Spleen (tissue), 11 donors: Measurements from ENCODE around the gene DST. TPM values are rescaled to one million over a fixed set of nuclear protein-coding genes. Genes with fewer than 3 reads are reported as not detected.

Source experiments
- DNase-seq: peaks from one replicate; pipeline ENCODE4 v3.0.0-alpha.2; 2020
- H3K27ac ChIP-seq, 8 donors: fragments of 200-600 bp; sonication (generic) in 7 of 8; 1 replicate in 4 of 8; 2 replicates in 4 of 8; pipeline versions ENCODE4 v1.5.0 to v1.8.0; 2016 to 2021; ENCODE audit warnings: inconsistent platforms in 4 of 8, mild to moderate bottlenecking in 4 of 8, moderate library complexity in 1 of 8
- H3K27me3 ChIP-seq, 7 donors: fragments of 200-600 bp; sonication (generic) in 6 of 7; replicated peaks in 1 of 7; 1 replicate in 4 of 7; 2 replicates in 3 of 7; pipeline versions ENCODE4 v1.5.0 to v1.8.0; 2016 to 2021; ENCODE audit warnings: inconsistent platforms in 3 of 7, mild to moderate bottlenecking in 1 of 7
- H3K36me3 ChIP-seq, 6 donors: fragments of 200-600 bp; sonication (generic) in 5 of 6; 1 replicate in 4 of 6; 2 replicates in 2 of 6; pipeline versions ENCODE4 v1.5.0 to v1.8.0; 2016 to 2021; ENCODE audit warnings: inconsistent platforms in 2 of 6
- H3K4me1 ChIP-seq, 6 donors: fragments of 200-600 bp; sonication (generic) in 5 of 6; 1 replicate in 3 of 6; 2 replicates in 3 of 6; pipeline versions ENCODE4 v1.5.0 to v1.8.0; 2016 to 2021; ENCODE audit warnings: inconsistent platforms in 3 of 6
- H3K4me3 ChIP-seq, 8 donors: fragments of 200-600 bp; sonication (generic) in 7 of 8; 1 replicate in 4 of 8; 2 replicates in 4 of 8; pipeline versions ENCODE4 v1.5.0 to v1.8.0; 2016 to 2021; ENCODE audit warnings: inconsistent platforms in 4 of 8, mild to moderate bottlenecking in 4 of 8, moderate library complexity in 2 of 8
- H3K9me3 ChIP-seq, 8 donors: fragments of 200-600 bp; sonication (generic) in 7 of 8; 1 replicate in 4 of 8; 2 replicates in 4 of 8; pipeline versions ENCODE4 v1.5.0 to v1.8.0; 2016 to 2021; ENCODE audit warnings: inconsistent platforms in 4 of 8
- CTCF ChIP-seq, 11 experiments: fragments of 200-600 bp in 7 of 11; fragments of 450-650 bp in 4 of 11; sonication (generic) in 4 of 11; IDR thresholded peaks in 8 of 11; conservative IDR thresholded peaks in 3 of 11; 1 replicate in 7 of 11; 2 replicates in 4 of 11; pipeline versions ENCODE4 v1.4.0 to v1.8.0; 2016 to 2021; ENCODE audit warnings: antibody characterized with exemption in 11 of 11, inconsistent platforms in 4 of 11, mild to moderate bottlenecking in 1 of 11
- POLR2A ChIP-seq, 3 donors: fragments of 450-650 bp; IDR thresholded peaks; one replicate each; pipeline ENCODE4 v1.5.1; 2017; ENCODE audit warnings: antibody characterized with exemption in 3 of 3, mild to moderate bottlenecking in 1 of 3
- POLR2AphosphoS5 ChIP-seq, 3 donors: sonication (generic); formaldehyde crosslinking; IDR thresholded peaks; one replicate each; pipeline ENCODE4 v1.5.1; 2017; ENCODE audit warnings: antibody characterized with exemption in 3 of 3
- WGBS, 5 donors: extraction: QIAGEN DNeasy Blood & Tissue Kit in 3 of 5; methylation state at CpG; one replicate each; pipeline versions ENCODE4 v1.1.5 to v1.1.7; 2013 to 2018; 5-methylcytosine and 5-hydroxymethylcytosine counted together
- intact Hi-C: fragments of 100-400 bp; cut with DNase I; formaldehyde crosslinking; loops from one replicate; pipeline ENCODE4 v1.15.0; 2023; ENCODE audit warnings: low total_unique reads
- polyA plus RNA-seq, 3 donors: library from polyadenylated mRNA; stranded (reverse); fragments of 200-250 nt; gene quantifications; one replicate each; pipeline ENCODE4 v1.2.1, GENCODE V29; 2013
- total RNA-seq, 7 donors: library from RNA; depleted of rRNA in 3 of 7; stranded (reverse); fragments of >200 nt in 3 of 7; fragmentation: NEBNext Ultra II Directional in 4 of 7; extraction: Animal tissue kit (Norgen Biotek cat#: 25700) in 4 of 7; gene quantifications; one replicate each; pipeline versions ENCODE4 v1.1.0 to v1.2.1, GENCODE V29; 2016 to 2021
- donor health status: healthy with polysubstance abuse.
- donor health status: DM: no; HTN: no; CAD: no; lungs with moderate emphysema.
- donor health status: DM: no; HTN: no; CAD: no.
- donor health status: Bipolar disorder and iron deficiency.
- donor health status: healthy.
- donor health status: DM: no; HTN: no; CAD: no.
- donor health status: DM: yes; HTN: yes; CAD: no.

DST gene
- total and polyA plus RNA-seq, 10 donors: 16.5 to 236 (median 156) TPM

GRCh38 chr6:56690519-56691285, 48.0 kb upstream of the DST start:
- no peak for DNase-seq
- peak overlapping the region in 3 of 8 donors; percentile 11 to 51 (median 27) for H3K4me3 ChIP-seq
- 56 to 82% (median 69%) methylated on average over 4 of the region's 4 CpGs for WGBS, 5 donors

GRCh38 chr6:56689663-56690062, 47.0 kb upstream of the DST start:
- Histone ChIP-seq H3K27ac (peak overlapping the region in 4 of 8 donors; percentile 3 to 64 (median 34)), H3K36me3 (no peaks in the 10 kb centered on the region), H3K9me3 (no peaks in the 10 kb centered on the region), H3K4me3 (peak overlapping the region in 2 of 8 donors; percentile 1 to 51), H3K4me1 (peaks cover 0 to 23% (median 16%) of the 10 kb centered on the region in 6 donors), H3K27me3 (no peaks in the 10 kb centered on the region)
- intact Hi-C loops: loop anchor here (10.0 kb wide), 1 partner anchor 55 kb away; no protein-coding TSS in a partner anchor
- TF ChIP-seq POLR2A (IDR thresholded peaks at IDR 0.05) (no peak), CTCF (IDR thresholded peaks at IDR 0.05 in 8 of 11, conservative IDR thresholded peaks at IDR 0.05 in 3 of 11) (no peak), POLR2AphosphoS5 (IDR thresholded peaks at IDR 0.05) (no peak)
- WGBS, 5 donors: 78 to 96% (median 79%) methylated on average over 1 of the region's 1 CpG
- no peak for DNase-seq

More at GRCh38 chr6:56690519-56691285, 48.0 kb upstream of the DST start:
- Histone ChIP-seq H3K36me3 (no peaks in the 10 kb centered on the region), H3K27ac (peak overlapping the region in 4 of 8 donors; percentile 62 to 68 (median 64)), H3K27me3 (no peaks in the 10 kb centered on the region), H3K9me3 (no peaks in the 10 kb centered on the region), H3K4me1 (peaks cover 0 to 23% (median 16%) of the 10 kb centered on the region in 6 donors)
- TF ChIP-seq CTCF (IDR thresholded peaks at IDR 0.05 in 8 of 11, conservative IDR thresholded peaks at IDR 0.05 in 3 of 11) (no peak), POLR2A (IDR thresholded peaks at IDR 0.05) (no peak), POLR2AphosphoS5 (IDR thresholded peaks at IDR 0.05) (no peak)
- intact Hi-C loops: loop anchor here (10.0 kb wide), 1 partner anchor 56 kb away; no protein-coding TSS in a partner anchor

GRCh38 chr6:56689114-56689513, 46.4 kb upstream of the DST start:
- peak overlapping the region in 1 of 8 donors; percentile 1 for H3K4me3 ChIP-seq

More at GRCh38 chr6:56689114-56689513, 46.4 kb upstream of the DST start:
- 62 to 77% (median 64%) methylated on average over 3 of the region's 3 CpGs for whole genome bisulfite sequencing, 5 donors
- Histone ChIP-seq H3K9me3 (no peaks in the 10 kb centered on the region), H3K36me3 (no peaks in the 10 kb centered on the region), H3K4me1 (peaks cover 0 to 23% (median 16%) of the 10 kb centered on the region in 6 donors), H3K27ac (peak overlapping the region in 4 of 8 donors; percentile 3 to 64 (median 23)), H3K27me3 (no peaks in the 10 kb centered on the region)
- TF ChIP-seq CTCF (IDR thresholded peaks at IDR 0.05 in 8 of 11, conservative IDR thresholded peaks at IDR 0.05 in 3 of 11) (no peak), POLR2A (IDR thresholded peaks at IDR 0.05) (no peak), POLR2AphosphoS5 (IDR thresholded peaks at IDR 0.05) (no peak)
- DNase-seq: no peak
- intact Hi-C loops: no loop called here
